K562 (cell line): Measurements from ENCODE around the gene ARHGAP35. TPM values are rescaled to one million over a fixed set of nuclear protein-coding genes. Genes with fewer than 3 reads are reported as not detected.

Experiments
- ARID2 ChIP-seq: fragments of 450-650 bp; IDR thresholded peaks from 2 replicates; pipeline ENCODE4 v1.6.1; 2017; ENCODE audit warnings: antibody characterized with exemption, mild to moderate bottlenecking
- CCNT2 ChIP-seq: IDR thresholded peaks from 2 replicates; pipeline ENCODE4 v1.6.1; 2011; ENCODE audit warnings: borderline replicate concordance, low read depth, mild to moderate bottlenecking, moderate library complexity, mixed read lengths, low read length; ENCODE audit not compliant: insufficient read length; ENCODE audit errors: extremely low read depth
- ERF ChIP-seq: fragments of 450-650 bp; formaldehyde crosslinking; IDR thresholded peaks from 2 replicates; pipeline ENCODE4 v1.4.0; 2020; ENCODE audit warnings: mild to moderate bottlenecking, mixed read lengths
- HNRNPK ChIP-seq: fragments of 200-400 bp; formaldehyde crosslinking; IDR thresholded peaks from one replicate; pipeline ENCODE4 v1.6.1; 2018; ENCODE audit warnings: mild to moderate bottlenecking, low read depth, low read length; ENCODE audit not compliant: poor library complexity, severe bottlenecking
- NRF1 ChIP-seq, 2 experiments: fragments of 450-650 bp; IDR thresholded peaks in 1 of 2; conservative IDR thresholded peaks in 1 of 2; 2 replicates each; pipeline ENCODE4 v1.6.1; 2014; ENCODE audit warnings: mild to moderate bottlenecking in 2 of 2
- PATZ1 ChIP-seq: fragments of 250-450 bp; sonication (Bioruptor Pico); IDR thresholded peaks from 2 replicates; pipeline ENCODE4 v1.5.0; 2020; ENCODE audit warnings: mild to moderate bottlenecking, borderline replicate concordance
- PCBP1 ChIP-seq: fragments of 200-400 bp; formaldehyde crosslinking; IDR thresholded peaks from 2 replicates; pipeline ENCODE4 v1.6.1; 2018; ENCODE audit warnings: mild to moderate bottlenecking, low read depth, low read length; ENCODE audit not compliant: poor library complexity, severe bottlenecking
- PHB ChIP-seq: fragments of 250-450 bp; sonication (Bioruptor Pico); IDR thresholded peaks from 2 replicates; pipeline ENCODE4 v1.5.0; 2021
- PHTF2 ChIP-seq: fragments of 250-450 bp; sonication (Bioruptor Pico); IDR thresholded peaks from 2 replicates; pipeline ENCODE4 v1.5.0; 2021; ENCODE audit warnings: mild to moderate bottlenecking
- POLR3G ChIP-seq: IDR thresholded peaks from 2 replicates; pipeline ENCODE4 v1.6.1; 2011; ENCODE audit not compliant: insufficient read length, insufficient replicate concordance; ENCODE audit errors: extremely low read depth
- RBM15 ChIP-seq: fragments of 200-400 bp; formaldehyde crosslinking; IDR thresholded peaks from 2 replicates; pipeline ENCODE4 v1.6.1; 2018; ENCODE audit warnings: mild to moderate bottlenecking, low read length, moderate library complexity; ENCODE audit not compliant: insufficient read depth
- RNF219 ChIP-seq: fragments of 250-450 bp; sonication (Bioruptor Pico); IDR thresholded peaks from 2 replicates; pipeline ENCODE4 v1.5.0; 2022; ENCODE audit warnings: mild to moderate bottlenecking
- TCF7 ChIP-seq: sonication (generic); IDR thresholded peaks from 2 replicates; pipeline ENCODE4 v1.6.1; 2016; ENCODE audit warnings: antibody characterized with exemption, borderline replicate concordance
- TFAM ChIP-seq: fragments of 250-450 bp; sonication (Bioruptor Pico); conservative IDR thresholded peaks from 2 replicates; pipeline ENCODE4 v1.5.0; 2021; ENCODE audit warnings: mild to moderate bottlenecking, moderate library complexity
- VEZF1 ChIP-seq: fragments of 200-800 bp; sonication (Bioruptor generic); IDR thresholded peaks from 2 replicates; pipeline ENCODE4 v1.6.1; 2017; ENCODE audit warnings: missing genetic modification characterization, missing compliant biosample characterization
- ZNF395 ChIP-seq: fragments of 200-800 bp; sonication (Bioruptor generic); IDR thresholded peaks from 2 replicates; pipeline ENCODE4 v1.6.1; 2017; ENCODE audit warnings: missing genetic modification characterization, missing compliant biosample characterization
- ZNF408 ChIP-seq: fragments of 250-450 bp; sonication (Bioruptor Pico); IDR thresholded peaks from 2 replicates; pipeline ENCODE4 v1.4.0; 2020; ENCODE audit warnings: low read depth, mild to moderate bottlenecking, moderate library complexity
- ZNF778 ChIP-seq: fragments of 450-650 bp; formaldehyde crosslinking; IDR thresholded peaks from 2 replicates; pipeline ENCODE4 v1.4.0; 2020; ENCODE audit warnings: mild to moderate bottlenecking, moderate library complexity
- polyA plus RNA-seq, 8 experiments: library from polyadenylated mRNA; depleted of rRNA in 4 of 8; stranded (reverse) in 5 of 8; unstranded in 3 of 8; fragments of >200 nt; fragmentation: Nextera tagmentation in 2 of 8; fragmentation: Illumina TruSeq in 1 of 8; extraction: Ambion mirVana in 2 of 8; extraction: Trizol in 1 of 8; gene quantifications; 2 replicates each; pipeline versions ENCODE4 v1.2.1 to v1.2.3, GENCODE V29; 2011 to 2014; ENCODE audit warnings: inconsistent platforms in 1 of 8, missing spikeins in 1 of 8
- total RNA-seq, 7 experiments: library from RNA; depleted of rRNA in 6 of 7; stranded (reverse); fragments of >200 nt in 6 of 7; fragmentation: Illumina TruSeq in 2 of 7; extraction: Trizol in 2 of 7; gene quantifications; 2 replicates each; pipeline versions ENCODE4 v1.2.1 to v1.2.3, GENCODE V29; 2011 to 2021; ENCODE audit warnings: low replicate concordance in 1 of 7

The ARHGAP35 gene
- total and polyA plus RNA-seq, 9 of the 15 experiments (the other 6 are each of a cell fraction or from before 2014, with no cell fraction given) = 0.27 to 26.4 (median 10.2) TPM

GRCh38 chr19:46860846-46861690, at the start of gene ARHGAP35 (continued):
- peak; percentile 93 for TF ChIP-seq VEZF1 (CRISPR knock-in tag)
- no peak for TF ChIP-seq TCF7
- TF ChIP-seq ARID2 = no peak
- no peak for TF ChIP-seq ZNF778 (CRISPR knock-in tag)
- no peak for TF ChIP-seq NRF1 (conservative IDR thresholded peaks at IDR 0.05 in 1 of 2, IDR thresholded peaks at IDR 0.05 in 1 of 2)
- TF ChIP-seq ERF (CRISPR knock-in tag) = peak; percentile 56
- TF ChIP-seq HNRNPK = peak; percentile 94
- no peak for TF ChIP-seq ZNF408 (CRISPR knock-in tag)
- no peak for TF ChIP-seq TFAM
- no peak for TF ChIP-seq RBM15
- no peak for TF ChIP-seq PHB (CRISPR knock-in tag)
- TF ChIP-seq ZNF395 (CRISPR knock-in tag) = peak; percentile 51; the same call in 1 of the 2 replicates
- TF ChIP-seq PCBP1 = peak; percentile 77
- TF ChIP-seq CCNT2 = peak; percentile 40
- no peak for TF ChIP-seq PHTF2 (CRISPR knock-in tag)
- TF ChIP-seq POLR3G = no peak
- TF ChIP-seq RNF219 (CRISPR knock-in tag) = no peak
- no peak for TF ChIP-seq PATZ1 (CRISPR knock-in tag)
